ENCODE measurements around the gene PPIF. TPM values are rescaled to one million over a fixed set of nuclear protein-coding genes. Genes with fewer than 3 reads are reported as not detected.

PPIF gene
- total and polyA plus RNA-seq, 2 of the 13 experiments (the other 11 are each of a cell fraction or from before 2014, with no cell fraction given) = 147 to 157 TPM

- 2% methylated on average over 26 of the region's 34 CpGs for WGBS (ENCODE audit: low lambda C conversion rate)
- no peak for FAIRE-seq
- Histone ChIP-seq H3K27me3 (ENCODE audit: control insufficient read depth in 1 of 2, insufficient read depth in 2 of 2, low read length in 2 of 2) (no peaks in the 10 kb centered on the region), H3K79me2 (ENCODE audit: insufficient read depth, low read length) (peaks cover 36% of the 10 kb centered on the region), H3K9ac (ENCODE audit: insufficient read depth, low read depth, low read length) (peak overlapping the region; percentile 94), H3K9me3 (ENCODE audit: low read length) (no peaks in the 10 kb centered on the region), H3K4me3 (replicated peaks in 1 of 3; ENCODE audit: insufficient read depth in 1 of 3, low read depth in 2 of 3, low read length in 3 of 3) (peak overlapping the region; percentile 75 to 85 (median 78)), H3K4me1 (ENCODE audit: insufficient read depth, low read length) (peaks cover 60% of the 10 kb centered on the region), H3K36me3 (replicated peaks in 1 of 2; ENCODE audit: control insufficient read depth in 1 of 2, insufficient read depth in 2 of 2, low read length in 2 of 2) (peaks cover 28 to 43% of the 10 kb centered on the region in 2 experiments), H2AFZ (ENCODE audit: low read length) (no peak overlapping the region), H3K4me2 (ENCODE audit: low read depth, low read length) (peak overlapping the region; percentile 96), H3K27ac (ENCODE audit: extremely low read length, insufficient read depth, low read length) (peak overlapping the region; percentile 93), H4K20me1 (ENCODE audit: insufficient read depth, low read length) (peaks cover 43% of the 10 kb centered on the region)
- CTCF ChIA-PET (ENCODE audit: low intra/inter-chr PET ratio, low total read pairs) = no interaction called here
- in situ Hi-C loops (cut with HindIII; ENCODE audit: extremely low pct_ligation_motif_present, low pct_unique_long_range_greater_than_20kb) (no loop called here), intact Hi-C loops (cut with micrococcal nuclease; ENCODE audit: unreplicated experiment) (loop anchor here (1.0 to 10.0 kb wide), 3 partner anchors 11 to 53 kb away; no protein-coding TSS in a partner anchor)
- ATAC-seq = peak; percentile 47
- POLR2A ChIA-PET = interaction anchor here (0.9 to 7.8 kb wide), 8 partner anchors 10 to 34 kb away, joined by 3 to 134 read pairs (median 8); no protein-coding TSS in a partner anchor
- TSS peak; percentile 45 for BruUV-seq (replicated peaks)
- DNase-seq (ENCODE audit: low spot score) = peak; percentile 45
- TF ChIP-seq CBFB (CRISPR knock-in tag; IDR thresholded peaks at IDR 0.05) (peak; percentile 35; the same call in 1 of the 2 replicates), FOXC1 (CRISPR knock-in tag; IDR thresholded peaks at IDR 0.05; ENCODE audit: borderline replicate concordance) (peak; percentile 64; the same call in 1 of the 2 replicates), KLF15 (CRISPR knock-in tag; IDR thresholded peaks at IDR 0.05; ENCODE audit: borderline replicate concordance) (peak; percentile 61; the same call in 1 of the 2 replicates), SMAD9 (CRISPR knock-in tag; IDR thresholded peaks at IDR 0.05) (peak; percentile 86; the same call in 1 of the 2 replicates), PITX1 (CRISPR knock-in tag; IDR thresholded peaks at IDR 0.05) (0 out of 2 replicates have a peak, but pooled peaks have one; percentile 42), ZFP90 (CRISPR knock-in tag; IDR thresholded peaks at IDR 0.05; ENCODE audit: borderline replicate concordance) (peak; percentile 81), ATF4 (CRISPR knock-in tag; IDR thresholded peaks at IDR 0.05) (no peak), ZNF552 (CRISPR knock-in tag; IDR thresholded peaks at IDR 0.05; ENCODE audit: borderline replicate concordance) (peak; percentile 58; the same call in 1 of the 2 replicates), NCOA2 (CRISPR knock-in tag; IDR thresholded peaks at IDR 0.05) (peak; percentile 47), KDM6A (CRISPR knock-in tag; IDR thresholded peaks at IDR 0.05; ENCODE audit: low read depth) (no peak), BRCA1 (CRISPR knock-in tag; IDR thresholded peaks at IDR 0.05) (no peak), ZBTB44 (CRISPR knock-in tag; IDR thresholded peaks at IDR 0.05) (0 out of 2 replicates have a peak, but pooled peaks have one; percentile 28), LCORL (IDR thresholded peaks at IDR 0.05) (no peak), LCORL (CRISPR knock-in tag; IDR thresholded peaks at IDR 0.05) (peak; percentile 66), EP300 (IDR thresholded peaks at IDR 0.05; ENCODE audit: low read depth in 2 of 2, low read length in 2 of 2) (no peak), EP300 (CRISPR knock-in tag; IDR thresholded peaks at IDR 0.05; ENCODE audit: borderline replicate concordance) (peak; percentile 69), NFE2L1 (CRISPR knock-in tag; IDR thresholded peaks at IDR 0.05; ENCODE audit: borderline replicate concordance) (no peak), TOPORS (CRISPR knock-in tag; IDR thresholded peaks at IDR 0.05) (no peak), FOXM1 (CRISPR knock-in tag; IDR thresholded peaks at IDR 0.05) (no peak), TOE1 (CRISPR knock-in tag; IDR thresholded peaks at IDR 0.05) (0 out of 2 replicates have a peak, but pooled peaks have one; percentile 70), ZNF382 (CRISPR knock-in tag; IDR thresholded peaks at IDR 0.05; ENCODE audit: borderline replicate concordance) (no peak), HOXA3 (CRISPR knock-in tag; IDR thresholded peaks at IDR 0.05) (0 out of 2 replicates have a peak, but pooled peaks have one; percentile 31), YY1 (IDR thresholded peaks at IDR 0.05; ENCODE audit: insufficient read depth, insufficient replicate concordance, low read depth, low read length) (peak; percentile 19), RFX5 (IDR thresholded peaks at IDR 0.05; ENCODE audit: low read depth, low read length) (no peak)
These were observed 798 bp downstream of the PPIF start for GRCh38 chr10:79347894-79348639.

All from HepG2 (cell line).